Endothelial cell (in vitro differentiated cells): Measurements from ENCODE around the gene ADARB2. TPM values are rescaled to one million over a fixed set of nuclear protein-coding genes. Genes with fewer than 3 reads are reported as not detected.

Experiments used
- DNase-seq: peaks from one replicate; pipeline ENCODE4 v3.0.0; 2021; ENCODE audit warnings: low spot score
- H3K27ac Mint-ChIP-seq: one replicate; pipeline ENCODE4 v1.8.0; 2021; ENCODE audit warnings: mixed read lengths, inconsistent platforms; ENCODE audit not compliant: unreplicated experiment
- H3K27me3 Mint-ChIP-seq: one replicate; pipeline ENCODE4 v1.8.0; 2021; ENCODE audit warnings: mild to moderate bottlenecking, moderate library complexity, mixed read lengths, inconsistent platforms; ENCODE audit not compliant: unreplicated experiment
- H3K36me3 Mint-ChIP-seq: one replicate; pipeline ENCODE4 v1.8.0; 2021; ENCODE audit warnings: mild to moderate bottlenecking, low read depth, mixed read lengths, inconsistent platforms; ENCODE audit not compliant: unreplicated experiment
- H3K4me1 Mint-ChIP-seq: one replicate; pipeline ENCODE4 v1.8.0; 2021; ENCODE audit warnings: mild to moderate bottlenecking, mixed read lengths, inconsistent platforms; ENCODE audit not compliant: unreplicated experiment
- H3K4me3 Mint-ChIP-seq: one replicate; pipeline ENCODE4 v1.8.0; 2021; ENCODE audit warnings: mild to moderate bottlenecking, mixed read lengths, inconsistent platforms; ENCODE audit not compliant: unreplicated experiment
- H3K9me3 Mint-ChIP-seq: one replicate; pipeline ENCODE4 v1.8.0; 2021; ENCODE audit warnings: mixed read lengths, inconsistent platforms; ENCODE audit not compliant: unreplicated experiment
- CTCF ChIP-seq: fragments of 200-600 bp; sonication (generic); IDR thresholded peaks from one replicate; pipeline ENCODE4 v1.5.0; 2021; ENCODE audit warnings: antibody characterized with exemption; ENCODE audit not compliant: unreplicated experiment
- total RNA-seq: library from RNA; stranded (reverse); fragmentation: NEBNext Ultra II Directional; extraction: Animal tissue kit (Norgen Biotek cat#: 25700); gene quantifications from one replicate; pipeline ENCODE4 v1.2.1, GENCODE V29; 2021; ENCODE audit not compliant: unreplicated experiment

ADARB2 gene
- total RNA-seq, 1 donor from 2014 or later, result 54.9 TPM

- Mint-ChIP-seq H3K4me1 (peaks cover 24% of the 10 kb centered on the region), H3K9me3 (no peaks in the 10 kb centered on the region), H3K27ac (no peak overlapping the region), H3K4me3 (no peak overlapping the region), H3K36me3 (no peaks in the 10 kb centered on the region), H3K27me3 (peaks cover 10% of the 10 kb centered on the region)
- no peak for DNase-seq
- no peak for TF ChIP-seq CTCF
Measured at GRCh38 chr10:1287971-1288401, 449.3 kb downstream of the ADARB2 start.

GRCh38 chr10:1287487-1287886 is 449.8 kb downstream of the ADARB2 start:
- Mint-ChIP-seq H3K4me3 (no peak overlapping the region), H3K9me3 (no peaks in the 10 kb centered on the region), H3K4me1 (peaks cover 21% of the 10 kb centered on the region), H3K36me3 (no peaks in the 10 kb centered on the region), H3K27me3 (peaks cover 10% of the 10 kb centered on the region), H3K27ac (no peak overlapping the region)
- TF ChIP-seq CTCF, result no peak
- no peak for DNase-seq

- H3K4me1 Mint-ChIP-seq, result peaks cover 15% of the 10 kb centered on the region
- H3K36me3 Mint-ChIP-seq, result no peaks in the 10 kb centered on the region
- H3K27ac Mint-ChIP-seq, result no peak overlapping the region
- TF ChIP-seq CTCF, result no peak
- no peaks in the 10 kb centered on the region for H3K9me3 Mint-ChIP-seq
- H3K27me3 Mint-ChIP-seq, result peaks cover 12% of the 10 kb centered on the region
- DNase-seq, result no peak
- no peak overlapping the region for H3K4me3 Mint-ChIP-seq
Measured at GRCh38 chr10:1284076-1284475, 453.2 kb downstream of the ADARB2 start.

- H3K27ac Mint-ChIP-seq, result no peak overlapping the region
Measured at GRCh38 chr10:1281405-1281782, 455.9 kb downstream of the ADARB2 start.

More at GRCh38 chr10:1281405-1281782, 455.9 kb downstream of the ADARB2 start:
- no peaks in the 10 kb centered on the region for H3K36me3 Mint-ChIP-seq
- no peak for TF ChIP-seq CTCF
- H3K4me1 Mint-ChIP-seq, result peaks cover 2% of the 10 kb centered on the region
- H3K4me3 Mint-ChIP-seq, result no peak overlapping the region
- no peaks in the 10 kb centered on the region for H3K9me3 Mint-ChIP-seq
- peaks cover 9% of the 10 kb centered on the region for H3K27me3 Mint-ChIP-seq
- no peak for DNase-seq
